Endothelial cell of umbilical vein (primary cell): ENCODE data around the gene NTF3. TPM values are rescaled to one million over a fixed set of nuclear protein-coding genes. Genes with fewer than 3 reads are reported as not detected.
A peak's percentile ranks its signal among the peaks of the same experiment; 100 is the strongest.

Experiments
- BruUV-seq: library from RNA; stranded (reverse); fragments of 400-500 nt; replicated peaks from 2 replicates; lab custom pipeline; 2021; lab: Mats Ljungman, UMichigan
- CTCF ChIA-PET: fragments of 300-600, 350-600 bp; sonication (Branson Sonifier 250); formaldehyde crosslinking; loops from one replicate; lab custom pipeline; 2021; ENCODE audit warnings: antibody characterized with exemption, inconsistent platforms; lab: Charles Lee
- POLR2A ChIA-PET: fragments of 300-600, 350-600 bp; sonication (Branson Sonifier 250); formaldehyde crosslinking; loops from one replicate; lab custom pipeline; 2021; ENCODE audit warnings: antibody characterized with exemption, inconsistent platforms; lab: Charles Lee
- DNase-seq: peaks from one replicate; pipeline ENCODE4 v3.0.0-alpha.2; 2011; ENCODE audit warnings: low read depth, low spot score
- FAIRE-seq: peaks from 2 replicates; lab custom pipeline; 2011; peaks lifted over from hg19 to GRCh38; lab: Jason Lieb, UNC
- H2AFZ ChIP-seq: 2 replicates; pipeline ENCODE4 v1.6.0; 2012; ENCODE audit warnings: low read depth, low read length, control low read depth, inconsistent platforms
- H3K27ac ChIP-seq: 2 replicates; pipeline ENCODE4 v1.5.1; 2011; ENCODE audit warnings: low read depth, mild to moderate bottlenecking, control low read depth, low read length, moderate library complexity; ENCODE audit not compliant: insufficient read depth
- H3K27me3 ChIP-seq, 2 experiments: 2 replicates each; pipeline versions ENCODE4 v1.6.0 to v1.6.1; 2011; ENCODE audit warnings: low read length in 2 of 2, mixed read lengths in 1 of 2; ENCODE audit not compliant: control insufficient read depth in 2 of 2, insufficient read depth in 2 of 2
- H3K36me3 ChIP-seq, 2 experiments: 2 replicates in 1 of 2; 3 replicates in 1 of 2; pipeline ENCODE4 v1.5.1; 2011; ENCODE audit warnings: low read length in 2 of 2, mild to moderate bottlenecking in 1 of 2, moderate library complexity in 1 of 2; ENCODE audit not compliant: control insufficient read depth in 2 of 2, insufficient read depth in 2 of 2; ENCODE audit errors: extremely low read depth in 1 of 2
- H3K4me1 ChIP-seq: 3 replicates; pipeline ENCODE4 v1.5.1; 2011; ENCODE audit warnings: mild to moderate bottlenecking, low read length; ENCODE audit not compliant: control insufficient read depth, insufficient read depth; ENCODE audit errors: extremely low read depth
- H3K4me2 ChIP-seq: 2 replicates; pipeline ENCODE4 v1.6.1; 2011; ENCODE audit warnings: low read length, control low read depth, mixed read lengths; ENCODE audit not compliant: insufficient read depth
- H3K4me3 ChIP-seq, 3 experiments: fragments of 200-600 bp in 1 of 3; sonication (generic), shearing (Covaris generic) in 1 of 3; replicated peaks in 1 of 3; 2 replicates each; pipeline ENCODE4 v1.5.1; 2011 to 2016; ENCODE audit warnings: control low read depth in 3 of 3, low read length in 3 of 3, mild to moderate bottlenecking in 2 of 3, inconsistent platforms in 1 of 3, low read depth in 1 of 3, moderate library complexity in 1 of 3; ENCODE audit not compliant: insufficient read depth in 1 of 3
- H3K79me2 ChIP-seq: 2 replicates; pipeline ENCODE4 v1.6.0; 2012; ENCODE audit warnings: low read length, inconsistent platforms; ENCODE audit not compliant: control insufficient read depth, insufficient read depth
- H3K9ac ChIP-seq: replicated peaks from 2 replicates; pipeline ENCODE3; 2011; ENCODE audit warnings: low read length, control low read depth; ENCODE audit not compliant: insufficient read depth; ENCODE audit errors: extremely low read depth
- H3K9me1 ChIP-seq: replicated peaks from 3 replicates; pipeline ENCODE4 v1.6.0; 2011; ENCODE audit warnings: mild to moderate bottlenecking, low read length; ENCODE audit not compliant: control insufficient read depth, insufficient read depth; ENCODE audit errors: extremely low read depth
- H3K9me3 ChIP-seq: replicated peaks from 2 replicates; pipeline ENCODE4 v1.5.1; 2012; ENCODE audit warnings: low read length, inconsistent platforms; ENCODE audit not compliant: control insufficient read depth, insufficient read depth
- H4K20me1 ChIP-seq: replicated peaks from 2 replicates; pipeline ENCODE3; 2011; ENCODE audit warnings: mild to moderate bottlenecking, low read length; ENCODE audit not compliant: control insufficient read depth, insufficient read depth; ENCODE audit errors: extremely low read depth
- EZH2 ChIP-seq: IDR thresholded peaks from 2 replicates; pipeline ENCODE4 v1.6.1; 2012; ENCODE audit warnings: borderline replicate concordance, low read depth, mild to moderate bottlenecking, moderate library complexity, low read length, inconsistent platforms; ENCODE audit not compliant: severe bottlenecking
- JUN ChIP-seq: IDR thresholded peaks from 2 replicates; pipeline ENCODE4 v1.6.1; 2011; ENCODE audit warnings: borderline replicate concordance, low read depth; ENCODE audit not compliant: insufficient read length, insufficient read depth
- MYC ChIP-seq: IDR thresholded peaks from one replicate; pipeline ENCODE4 v1.6.1; 2011; ENCODE audit warnings: mild to moderate bottlenecking, low read depth, low read length
- POLR2A ChIP-seq: IDR thresholded peaks from 2 replicates; pipeline ENCODE4 v1.6.1; 2012; ENCODE audit warnings: low read depth, mild to moderate bottlenecking, control low read depth, low read length
- dilution Hi-C: fragments of 300-500 bp; cut with MboI; formaldehyde crosslinking; loops from one replicate; pipeline ENCODE4 v1.15.0; 2019; ENCODE audit warnings: low sequenced_read_pairs; ENCODE audit not compliant: extremely low pct_ligation_motif_present
- intact Hi-C: fragments of 100-400 bp; cut with micrococcal nuclease; formaldehyde crosslinking; loops from one replicate; pipeline ENCODE4 v1.10.0; 2022
- polyA plus RNA-seq, 4 experiments: library from polyadenylated mRNA; depleted of rRNA in 3 of 4; stranded (reverse) in 3 of 4; unstranded in 1 of 4; fragments of >200 nt; gene quantifications; 2 replicates each; pipeline versions ENCODE4 v1.2.1 to v1.2.3, GENCODE V29; 2011 to 2012; ENCODE audit warnings: missing spikeins in 1 of 4
- total RNA-seq: library from RNA; stranded (reverse); gene quantifications from 2 replicates; pipeline ENCODE4 v1.2.3, GENCODE V29; 2021
- TF ChIP-seq, protein P1 (sequence below), 2 donors: IDR thresholded peaks; 1 replicate in 1 of 2; 2 replicates in 1 of 2; pipeline ENCODE4 v1.5.1; 2011; ENCODE audit warnings: low read length in 2 of 2, mild to moderate bottlenecking in 2 of 2, moderate library complexity in 2 of 2, control low read depth in 1 of 2, inconsistent platforms in 1 of 2, low read depth in 1 of 2; ENCODE audit not compliant: insufficient read depth in 1 of 2; ENCODE audit errors: extremely low read depth in 1 of 2

NTF3 gene
- total and polyA plus RNA-seq, 2 donors (not counting 3 experiments of a cell fraction or from before 2014, with no cell fraction given) = not detected

DNA sequence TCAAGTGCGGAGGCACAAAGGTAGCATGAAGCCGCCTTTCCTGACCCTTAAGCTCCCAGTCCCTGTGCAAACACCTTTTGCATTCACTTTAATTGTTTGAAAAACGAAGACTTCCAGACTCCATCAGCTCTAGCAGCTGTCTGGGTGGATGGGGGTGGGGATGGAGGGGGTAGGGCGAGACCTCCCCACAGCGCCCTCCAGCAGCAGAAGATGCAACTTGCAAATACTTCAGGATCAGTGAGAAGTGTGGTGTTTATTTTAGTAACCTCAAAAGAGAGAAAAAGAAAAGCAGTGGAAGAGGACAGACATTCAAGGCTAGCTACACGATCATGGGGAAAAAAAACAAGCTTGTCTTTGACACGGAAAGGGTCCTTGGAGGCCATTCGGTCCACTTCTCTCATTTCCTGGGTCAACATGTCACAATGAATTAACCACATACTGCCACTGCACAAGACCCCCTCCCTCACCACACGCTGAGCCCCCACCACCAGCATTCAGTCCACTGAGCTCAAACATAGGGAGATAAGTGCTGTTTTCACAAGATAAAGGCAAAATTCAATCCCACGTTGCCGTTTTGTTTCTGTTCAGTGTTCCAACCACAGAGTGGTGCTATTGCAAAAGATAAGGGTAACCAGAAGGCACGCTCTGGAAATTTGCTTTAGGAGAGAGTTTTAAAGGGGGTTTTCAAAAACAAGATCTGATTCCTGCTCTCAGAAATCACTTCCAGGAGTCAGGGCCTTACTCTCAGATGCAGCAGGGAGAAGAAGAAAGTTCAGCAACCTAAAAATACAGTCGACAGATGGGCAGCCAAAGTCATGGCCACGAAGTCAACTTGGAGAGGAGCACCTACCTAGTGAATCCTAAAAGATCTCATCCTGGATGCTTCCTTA is 3.3 kb upstream of the NTF3 start:
- no TSS peak for BruUV-seq
- ChIA-PET CTCF (interaction anchor here (0.6 to 3.5 kb wide), 23 partner anchors 8 to 560 kb away, joined by 3 to 49 read pairs (median 4); no protein-coding TSS in a partner anchor), POLR2A (no interaction called here)
- no peak overlapping the region for H3K9ac ChIP-seq
- no peak overlapping the region for H3K4me3 ChIP-seq
- H4K20me1 ChIP-seq = no peaks in the 10 kb centered on the region
- peak; percentile 75 for FAIRE-seq
- dilution Hi-C loops (no loop called here), intact Hi-C loops (loop anchor here (1.0 kb wide), 1 partner anchor 83 kb away; no protein-coding TSS in a partner anchor)
- TF ChIP-seq JUN = no peak
- TF ChIP-seq MYC = no peak
- no peak for TF ChIP-seq EZH2
- no peak for TF ChIP-seq POLR2A
- TF ChIP-seq, protein P1, sequence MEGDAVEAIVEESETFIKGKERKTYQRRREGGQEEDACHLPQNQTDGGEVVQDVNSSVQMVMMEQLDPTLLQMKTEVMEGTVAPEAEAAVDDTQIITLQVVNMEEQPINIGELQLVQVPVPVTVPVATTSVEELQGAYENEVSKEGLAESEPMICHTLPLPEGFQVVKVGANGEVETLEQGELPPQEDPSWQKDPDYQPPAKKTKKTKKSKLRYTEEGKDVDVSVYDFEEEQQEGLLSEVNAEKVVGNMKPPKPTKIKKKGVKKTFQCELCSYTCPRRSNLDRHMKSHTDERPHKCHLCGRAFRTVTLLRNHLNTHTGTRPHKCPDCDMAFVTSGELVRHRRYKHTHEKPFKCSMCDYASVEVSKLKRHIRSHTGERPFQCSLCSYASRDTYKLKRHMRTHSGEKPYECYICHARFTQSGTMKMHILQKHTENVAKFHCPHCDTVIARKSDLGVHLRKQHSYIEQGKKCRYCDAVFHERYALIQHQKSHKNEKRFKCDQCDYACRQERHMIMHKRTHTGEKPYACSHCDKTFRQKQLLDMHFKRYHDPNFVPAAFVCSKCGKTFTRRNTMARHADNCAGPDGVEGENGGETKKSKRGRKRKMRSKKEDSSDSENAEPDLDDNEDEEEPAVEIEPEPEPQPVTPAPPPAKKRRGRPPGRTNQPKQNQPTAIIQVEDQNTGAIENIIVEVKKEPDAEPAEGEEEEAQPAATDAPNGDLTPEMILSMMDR (IDR thresholded peaks at IDR 0.05; ENCODE audit: extremely low read depth in 1 of 2, insufficient read depth in 1 of 2, low read depth in 1 of 2, low read length in 2 of 2) = peak; percentile 39 to 53
- H3K79me2 ChIP-seq = no peaks in the 10 kb centered on the region
- no peaks in the 10 kb centered on the region for H3K9me3 ChIP-seq
- peaks cover 7% of the 10 kb centered on the region for H3K4me1 ChIP-seq
- DNase-seq = peak; percentile 50
- no peak overlapping the region for H3K4me2 ChIP-seq
- peaks cover 62 to 81% of the 10 kb centered on the region in 2 experiments for H3K27me3 ChIP-seq
- no peaks in the 10 kb centered on the region for H3K36me3 ChIP-seq
- H3K27ac ChIP-seq = no peak overlapping the region
- H3K9me1 ChIP-seq = no peaks in the 10 kb centered on the region
- H2AFZ ChIP-seq = no peak overlapping the region
